ENCODE data around the gene PCDHA1.

DNA sequence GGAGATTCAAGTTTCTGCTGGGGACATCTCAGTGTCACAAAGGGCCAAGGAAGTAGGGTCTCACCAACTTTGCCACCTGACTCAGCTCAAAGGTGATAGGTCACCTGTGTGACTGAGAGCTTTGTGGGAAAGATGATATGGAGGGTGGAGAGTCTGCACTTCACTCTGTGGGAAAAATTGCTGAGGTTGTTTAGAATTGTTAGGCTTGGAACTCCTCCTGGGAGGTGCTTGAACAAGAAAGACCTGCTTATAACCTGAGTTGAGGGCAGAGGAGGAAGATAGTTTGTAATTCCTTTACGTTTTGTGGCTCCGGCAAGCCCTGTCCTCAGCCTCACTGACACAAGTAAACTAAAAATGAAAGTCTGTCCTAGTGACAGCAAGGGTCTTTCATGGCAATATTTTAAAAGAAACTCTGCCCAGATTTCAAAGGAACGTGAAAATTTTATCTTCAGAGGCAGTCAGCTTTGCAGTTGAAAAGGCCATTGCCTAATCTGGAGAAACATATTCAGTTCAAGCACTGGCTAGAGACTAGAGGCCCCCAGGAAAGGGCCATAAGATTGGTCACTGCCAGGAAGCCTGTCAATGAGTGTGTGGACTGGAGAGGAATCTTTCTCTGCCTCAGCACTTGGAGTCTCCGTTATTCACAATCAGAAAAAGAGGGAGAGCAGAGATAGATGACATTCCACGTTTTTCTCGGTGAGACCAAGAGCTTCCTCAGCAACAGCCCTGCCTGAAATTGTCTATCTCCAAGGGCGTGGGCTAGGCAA is 203.5 kb downstream of the PCDHA1 start:
- TF ChIP-seq, protein P1, sequence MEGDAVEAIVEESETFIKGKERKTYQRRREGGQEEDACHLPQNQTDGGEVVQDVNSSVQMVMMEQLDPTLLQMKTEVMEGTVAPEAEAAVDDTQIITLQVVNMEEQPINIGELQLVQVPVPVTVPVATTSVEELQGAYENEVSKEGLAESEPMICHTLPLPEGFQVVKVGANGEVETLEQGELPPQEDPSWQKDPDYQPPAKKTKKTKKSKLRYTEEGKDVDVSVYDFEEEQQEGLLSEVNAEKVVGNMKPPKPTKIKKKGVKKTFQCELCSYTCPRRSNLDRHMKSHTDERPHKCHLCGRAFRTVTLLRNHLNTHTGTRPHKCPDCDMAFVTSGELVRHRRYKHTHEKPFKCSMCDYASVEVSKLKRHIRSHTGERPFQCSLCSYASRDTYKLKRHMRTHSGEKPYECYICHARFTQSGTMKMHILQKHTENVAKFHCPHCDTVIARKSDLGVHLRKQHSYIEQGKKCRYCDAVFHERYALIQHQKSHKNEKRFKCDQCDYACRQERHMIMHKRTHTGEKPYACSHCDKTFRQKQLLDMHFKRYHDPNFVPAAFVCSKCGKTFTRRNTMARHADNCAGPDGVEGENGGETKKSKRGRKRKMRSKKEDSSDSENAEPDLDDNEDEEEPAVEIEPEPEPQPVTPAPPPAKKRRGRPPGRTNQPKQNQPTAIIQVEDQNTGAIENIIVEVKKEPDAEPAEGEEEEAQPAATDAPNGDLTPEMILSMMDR (IDR thresholded peaks at IDR 0.05 in 8 of 11, conservative IDR thresholded peaks at IDR 0.05 in 3 of 11) = no peak
- no peak for TF ChIP-seq POLR2A (IDR thresholded peaks at IDR 0.05)

Data from spleen (tissue), 7 donors.